Cerebellar cortex (tissue), 1 donor: ENCODE data around the gene KCNIP1.

Experiments used
- DNase-seq: peaks from one replicate; pipeline ENCODE4 v3.0.0-alpha.2; 2015; ENCODE audit warnings: low spot score

KCNIP1 gene

DNA sequence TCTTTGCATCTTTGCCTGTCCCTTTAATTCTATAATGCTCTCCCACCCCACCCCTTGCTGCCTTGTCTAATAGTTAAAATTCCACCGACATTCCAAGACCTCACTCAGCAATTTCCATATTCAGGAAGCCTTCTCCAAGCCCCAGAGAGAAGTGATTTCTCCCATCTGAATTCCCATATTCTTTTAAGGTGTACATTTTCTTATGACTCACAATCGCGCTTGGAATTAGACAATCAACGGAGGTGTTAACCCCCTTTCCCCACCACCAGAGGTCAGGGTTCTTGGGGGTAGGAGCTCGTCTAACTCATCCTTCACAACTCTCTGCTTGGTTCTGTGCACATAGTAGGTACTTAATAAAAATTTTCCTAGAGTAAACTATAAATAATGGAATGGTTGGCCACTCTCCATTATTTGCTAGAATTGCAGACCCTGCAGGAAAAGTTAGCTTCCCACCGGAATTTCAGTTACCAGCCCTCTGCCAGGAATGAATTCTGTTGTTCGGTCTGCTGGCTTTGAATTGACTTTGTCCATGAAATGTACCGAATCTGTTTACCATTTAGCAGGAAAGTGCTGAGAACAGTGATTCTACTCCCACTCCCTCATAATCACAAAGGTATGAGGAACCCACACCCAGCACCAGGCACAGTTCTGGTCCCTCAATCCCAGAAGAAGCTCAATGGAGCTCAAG lies 5.0 kb downstream of the KCNIP1 start:
- DNase-seq = no peak

DNA sequence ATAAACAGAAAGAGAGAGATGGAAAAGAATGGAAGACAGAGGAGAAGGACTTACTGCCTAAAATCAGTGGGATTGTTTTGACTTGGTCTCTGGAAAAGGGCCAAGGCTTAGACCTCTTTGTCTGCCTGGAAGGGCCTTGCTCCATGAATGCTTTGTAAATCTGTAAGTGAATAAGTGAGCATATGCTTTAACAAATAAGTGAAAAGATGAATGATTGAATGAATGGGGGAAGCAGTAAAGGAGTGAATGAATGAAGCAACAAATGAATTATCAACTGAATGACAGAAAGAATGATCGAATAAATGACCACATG lies 5.5 kb downstream of the KCNIP1 start:
- no peak for DNase-seq

DNA sequence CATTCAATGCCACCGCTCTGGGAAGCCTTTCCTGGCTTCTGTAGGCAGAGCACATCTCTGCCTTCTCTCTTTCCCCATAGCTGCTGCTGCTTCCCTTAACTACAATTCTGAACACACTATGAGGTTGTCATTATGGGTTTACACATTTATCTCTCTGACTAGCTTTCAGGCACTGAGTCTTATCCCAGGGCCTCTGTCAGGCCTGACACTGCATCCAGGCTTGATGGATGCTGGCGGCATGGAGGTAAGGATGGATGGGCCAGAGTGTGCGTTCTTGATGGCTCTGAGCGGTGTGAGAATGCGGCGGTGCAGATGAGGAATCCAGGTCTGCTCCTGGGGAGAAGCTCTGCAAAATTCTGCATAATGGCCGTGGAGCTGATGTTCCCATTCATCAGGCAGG lies 6.3 kb downstream of the KCNIP1 start:
- DNase-seq = no peak

DNA sequence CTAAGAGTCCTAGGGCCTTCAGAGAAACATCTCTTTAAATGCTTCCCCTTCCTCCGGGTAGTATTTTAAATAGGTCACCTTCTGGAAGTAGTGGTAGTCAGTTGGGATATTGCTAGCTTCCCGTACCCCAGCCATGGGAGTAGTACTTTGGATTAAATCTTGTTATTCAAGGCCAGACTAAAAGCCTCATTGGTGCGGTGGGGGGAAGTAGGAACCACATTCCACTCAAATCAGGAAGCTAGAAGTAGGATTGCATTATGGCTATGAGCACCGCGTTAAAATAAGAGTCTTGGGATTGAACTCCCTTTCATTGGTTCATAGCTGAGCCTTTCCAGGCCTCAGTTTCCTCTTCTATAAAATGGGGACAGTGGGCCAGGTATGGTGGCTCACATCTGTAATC lies 6.7 kb downstream of the KCNIP1 start:
- DNase-seq = no peak

DNA sequence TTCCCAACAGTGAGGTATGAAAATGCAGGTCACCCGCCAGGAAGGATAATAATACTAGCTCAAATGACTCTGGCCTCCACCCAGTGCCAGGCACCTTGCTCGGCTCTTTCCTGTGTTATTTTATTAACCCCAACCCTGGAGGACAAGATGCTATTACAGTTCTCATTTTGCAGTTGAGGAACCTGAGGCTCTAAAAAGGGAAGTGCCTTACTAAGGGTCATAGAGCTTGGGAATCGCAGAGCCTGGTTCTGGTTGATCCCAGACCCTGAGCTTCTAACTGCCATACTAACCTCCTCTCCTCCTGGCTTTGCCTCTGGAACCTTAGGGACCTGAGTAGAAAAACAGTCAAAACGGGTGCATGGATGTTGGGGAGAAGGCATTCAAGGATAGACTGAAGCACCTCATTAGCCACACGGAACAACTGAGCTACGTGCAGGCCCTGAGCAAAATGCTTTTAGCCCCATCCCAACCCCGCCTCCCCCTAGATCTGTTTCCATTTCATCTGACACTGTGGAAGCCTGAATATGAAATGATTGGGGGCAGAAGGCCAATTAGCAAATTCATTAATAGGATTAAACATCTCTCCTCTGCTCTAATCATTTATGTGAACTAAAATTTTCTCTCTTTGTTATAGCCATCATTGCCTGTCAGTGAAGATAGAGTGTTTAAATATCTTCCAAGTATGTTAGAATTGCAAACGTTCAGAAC lies 7.9 kb downstream of the KCNIP1 start:
- no peak for DNase-seq

DNA sequence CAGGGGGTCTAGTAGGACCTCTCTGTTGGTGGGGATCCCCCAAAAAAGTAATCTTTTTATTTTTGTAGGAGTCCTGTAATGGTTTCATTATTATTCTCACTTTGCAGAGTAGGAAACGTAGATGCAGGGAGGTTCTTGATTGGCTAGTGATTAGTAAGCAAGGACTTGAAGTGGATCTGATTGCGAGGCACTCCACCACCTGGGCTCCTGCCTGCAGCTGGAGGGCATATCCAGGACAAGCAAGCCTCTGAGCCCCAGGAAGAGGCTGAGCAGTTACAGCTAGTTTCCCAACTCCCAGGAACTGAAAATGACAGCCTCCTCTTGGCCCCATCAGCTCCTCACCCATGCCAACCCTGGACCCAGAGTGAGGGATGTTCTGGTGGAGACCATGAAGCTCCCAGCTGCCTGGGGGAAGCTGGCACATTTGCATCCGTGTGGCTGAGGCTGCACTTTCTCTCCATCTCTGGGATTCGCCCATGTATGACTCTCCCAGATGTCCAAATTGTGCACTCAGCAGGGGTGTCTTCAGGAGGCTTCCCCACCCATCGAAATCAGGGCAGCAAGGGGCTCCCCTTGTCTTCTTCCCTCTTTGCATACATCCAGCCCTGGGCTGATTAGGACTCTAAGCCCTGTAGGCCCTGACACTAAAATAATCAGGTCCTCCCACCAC lies 10.2 kb downstream of the KCNIP1 start:
- DNase-seq = no peak

DNA sequence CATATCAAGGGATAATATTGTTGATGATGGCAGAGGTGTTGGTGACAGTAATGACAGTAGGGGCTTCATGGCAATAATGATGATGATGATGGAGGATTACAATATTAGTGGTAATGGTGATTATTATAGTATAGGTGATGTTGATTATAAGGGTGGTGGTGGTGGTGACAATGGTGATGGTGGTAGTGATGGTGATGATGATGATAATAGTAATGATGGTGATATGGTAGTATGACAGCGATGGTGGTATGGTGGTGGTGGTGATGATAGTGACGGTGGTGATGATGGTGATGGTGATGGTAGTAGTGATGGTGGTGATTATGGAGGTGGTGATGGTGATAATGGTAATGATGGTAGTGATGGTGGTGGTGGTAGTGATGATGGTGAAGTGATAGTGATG lies 13.6 kb downstream of the KCNIP1 start:
- no peak for DNase-seq

DNA sequence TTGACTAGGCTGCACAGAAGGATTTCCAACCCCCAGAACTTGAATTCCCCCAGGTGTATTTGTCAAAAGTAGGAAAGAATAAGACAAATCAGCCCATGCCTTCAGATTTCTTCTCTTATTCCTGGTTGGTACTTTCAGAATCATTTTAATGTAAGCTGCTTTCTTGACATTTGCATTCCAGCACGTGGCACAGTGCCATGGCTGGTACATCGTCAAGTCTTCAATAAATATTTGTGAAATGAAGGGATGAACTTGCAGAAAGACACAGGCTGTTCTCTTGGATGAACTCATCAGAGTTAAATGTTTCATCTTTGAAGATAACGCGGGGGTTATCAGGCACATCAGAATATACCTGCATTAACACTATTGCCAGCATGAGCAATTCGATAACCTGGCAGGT lies 14.5 kb downstream of the KCNIP1 start:
- no peak for DNase-seq

DNA sequence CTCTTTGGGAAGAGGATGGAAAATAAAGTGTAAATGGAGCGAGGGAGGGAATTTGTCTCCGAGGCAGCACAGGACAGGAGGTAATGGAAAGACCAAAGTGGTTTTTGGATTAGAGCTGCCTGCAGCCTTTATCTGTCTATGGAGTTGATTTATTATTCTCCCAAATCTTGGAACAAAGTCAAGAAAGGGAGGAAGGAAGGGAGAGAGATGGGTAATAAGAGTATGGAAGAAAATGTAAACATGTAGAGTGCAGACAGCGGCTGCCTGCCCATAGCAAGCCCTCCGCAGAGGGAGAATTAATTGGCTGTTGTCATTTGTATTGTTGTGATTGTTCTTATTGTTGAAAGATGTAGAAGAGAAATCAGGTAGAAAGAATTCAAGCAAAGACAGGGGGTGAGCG lies 15.7 kb downstream of the KCNIP1 start:
- no peak for DNase-seq

DNA sequence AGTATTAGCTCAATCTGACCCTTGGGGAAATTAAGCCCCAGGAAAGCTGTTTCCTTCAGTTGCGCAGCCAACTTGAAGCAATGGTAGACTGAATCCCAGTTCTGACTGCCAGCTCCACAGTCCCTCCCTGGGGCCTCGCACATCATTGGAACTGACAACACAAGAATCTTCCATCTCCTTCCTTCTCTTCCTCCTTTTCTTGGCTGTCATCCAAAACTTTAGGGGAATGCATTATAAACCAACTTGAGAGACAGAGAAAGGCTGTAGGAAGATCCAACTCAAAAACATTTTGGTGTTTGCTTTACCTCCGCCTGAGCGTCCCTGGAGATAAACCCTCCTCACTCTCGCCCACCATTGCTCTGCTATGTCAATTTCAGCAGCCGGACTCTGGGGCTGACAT lies 16.6 kb downstream of the KCNIP1 start:
- no peak for DNase-seq

DNA sequence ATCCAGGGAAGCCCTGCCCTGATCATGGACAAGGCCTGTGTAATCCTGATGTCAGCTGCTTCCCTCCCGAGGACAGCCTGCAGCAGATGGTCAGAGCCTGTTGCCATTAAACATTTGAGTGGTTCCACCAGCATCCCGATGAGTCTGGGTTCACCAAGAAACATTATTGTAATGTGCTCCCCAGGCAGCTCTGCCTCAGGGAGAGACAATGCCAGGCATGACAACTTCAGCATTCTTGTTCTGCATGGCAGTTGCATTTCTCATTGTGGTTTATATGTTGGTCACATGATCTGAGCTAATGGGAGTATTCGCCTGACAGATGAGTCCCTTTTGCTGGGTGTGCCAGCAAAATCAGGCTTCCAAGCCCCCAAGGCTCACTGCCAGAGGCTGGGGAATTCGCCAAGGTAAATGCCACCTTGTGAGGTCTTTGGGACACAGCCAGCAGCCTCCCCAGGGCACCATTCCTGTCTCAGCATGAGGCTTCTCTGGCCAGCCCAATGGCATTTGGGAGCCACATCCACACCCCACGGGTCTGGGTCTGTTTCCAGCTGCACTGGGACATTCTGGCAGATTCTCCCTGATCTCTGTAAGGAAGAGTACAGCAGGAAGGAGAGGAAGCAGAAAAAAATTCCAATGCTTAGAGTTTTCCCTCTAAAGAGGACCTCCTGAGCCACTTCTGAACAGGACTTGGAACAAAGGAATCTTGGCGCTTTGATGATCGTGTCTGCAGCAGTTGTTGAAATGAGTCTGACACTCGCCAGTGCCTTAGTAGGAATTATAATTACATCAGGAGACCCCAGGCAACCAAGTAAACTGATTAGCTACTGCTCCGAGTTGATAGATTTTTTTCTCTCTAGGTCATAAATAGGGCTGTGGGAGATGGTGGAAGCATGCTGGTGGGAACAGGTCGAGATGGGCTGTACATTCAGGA lies 18.7 kb downstream of the KCNIP1 start:
- peak; percentile 81 for DNase-seq

DNA sequence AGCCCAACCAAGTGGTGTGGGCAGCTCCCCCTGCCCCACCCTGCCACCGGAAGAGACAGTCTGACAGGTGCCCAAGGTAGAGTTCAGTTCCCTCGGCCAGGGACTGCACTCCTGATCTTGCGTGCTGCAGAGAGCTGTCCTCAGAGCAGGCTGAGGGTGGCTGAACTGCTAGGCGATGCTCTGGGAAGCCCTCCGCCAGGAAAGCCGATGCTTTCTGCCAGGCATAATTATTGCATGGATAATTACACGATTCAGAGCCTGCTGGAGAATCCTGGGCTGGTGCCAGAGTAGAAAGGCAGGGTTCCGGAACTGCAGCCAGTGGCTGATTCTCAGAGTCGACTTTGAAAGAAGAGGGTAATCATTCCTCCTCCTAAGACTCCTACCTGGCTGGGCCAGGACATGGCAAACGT lies 19.3 kb downstream of the KCNIP1 start:
- DNase-seq = peak; percentile 72

DNA sequence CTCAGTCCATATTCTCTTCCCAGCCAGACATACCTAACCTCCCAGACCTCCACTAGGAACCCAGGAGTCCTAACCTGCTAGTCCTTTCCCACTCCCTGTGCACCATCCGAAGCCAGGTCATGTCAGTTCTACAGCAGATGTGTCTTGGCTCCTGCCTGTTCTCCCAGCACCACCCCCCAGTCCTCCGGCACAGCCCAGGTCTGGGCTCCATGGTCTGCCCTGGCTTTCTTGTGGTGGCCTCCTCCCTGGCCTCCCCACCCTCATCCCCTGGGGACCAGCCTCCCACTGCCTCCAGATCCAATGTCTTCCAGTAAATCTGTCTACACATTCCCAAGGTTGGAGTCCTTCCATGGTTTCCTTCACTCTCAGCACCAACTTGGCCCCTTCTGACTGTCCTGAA lies 20.0 kb downstream of the KCNIP1 start:
- no peak for DNase-seq

DNA sequence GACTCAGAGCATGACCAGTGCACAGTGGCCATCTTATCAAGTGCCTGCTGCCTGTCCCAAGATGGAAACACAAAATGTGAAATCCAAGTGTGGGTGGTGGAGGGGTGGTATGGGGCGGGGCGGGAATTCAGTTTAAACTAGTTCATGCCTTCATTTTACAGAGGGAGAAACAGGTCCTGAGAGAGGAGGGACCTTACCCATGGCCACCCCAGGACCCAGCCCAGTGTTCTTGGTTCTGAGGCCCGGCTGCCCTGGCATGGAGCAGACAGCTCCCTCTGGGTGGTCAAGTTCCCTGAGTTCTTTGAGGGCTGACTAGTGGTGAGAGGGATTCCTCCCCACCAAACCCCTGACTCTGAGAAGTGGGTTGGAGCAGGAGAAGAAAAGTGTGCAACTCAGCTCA lies 20.8 kb downstream of the KCNIP1 start:
- DNase-seq = no peak

DNA sequence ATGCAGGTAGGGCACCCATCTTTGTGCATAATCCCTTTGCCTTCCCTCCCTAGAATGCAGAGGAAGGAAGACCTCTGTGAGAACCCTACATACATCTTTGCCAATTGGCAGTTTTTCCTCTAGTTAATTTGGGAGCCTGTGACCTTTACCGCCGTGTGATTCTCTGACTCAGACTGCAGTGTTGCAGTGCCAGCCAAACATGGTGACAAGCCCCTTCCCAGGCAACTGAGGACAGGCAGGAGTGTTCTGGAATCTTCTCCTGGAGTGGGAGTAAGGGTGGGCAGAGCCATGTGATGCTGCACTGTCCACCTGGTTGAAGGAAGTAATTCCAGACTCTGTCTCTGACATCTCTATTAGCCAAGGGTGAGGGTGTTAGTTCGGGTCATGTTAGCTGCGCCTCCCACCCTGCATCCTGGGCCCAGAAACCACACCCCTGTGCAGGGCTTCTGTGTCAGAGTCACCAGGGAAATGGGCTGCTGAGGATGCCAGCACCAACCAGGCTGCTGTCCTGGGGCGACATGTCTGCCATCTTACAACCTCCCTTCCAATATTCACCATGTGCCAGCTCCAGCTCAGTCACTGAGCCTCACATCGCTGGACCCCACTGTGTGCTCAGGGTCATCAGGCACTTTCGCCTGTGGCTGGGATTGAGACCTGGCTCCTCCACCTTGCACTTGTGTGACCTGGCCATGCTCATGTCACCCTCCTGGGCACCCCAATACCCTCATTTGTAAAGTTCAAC lies 21.8 kb downstream of the KCNIP1 start:
- no peak for DNase-seq

DNA sequence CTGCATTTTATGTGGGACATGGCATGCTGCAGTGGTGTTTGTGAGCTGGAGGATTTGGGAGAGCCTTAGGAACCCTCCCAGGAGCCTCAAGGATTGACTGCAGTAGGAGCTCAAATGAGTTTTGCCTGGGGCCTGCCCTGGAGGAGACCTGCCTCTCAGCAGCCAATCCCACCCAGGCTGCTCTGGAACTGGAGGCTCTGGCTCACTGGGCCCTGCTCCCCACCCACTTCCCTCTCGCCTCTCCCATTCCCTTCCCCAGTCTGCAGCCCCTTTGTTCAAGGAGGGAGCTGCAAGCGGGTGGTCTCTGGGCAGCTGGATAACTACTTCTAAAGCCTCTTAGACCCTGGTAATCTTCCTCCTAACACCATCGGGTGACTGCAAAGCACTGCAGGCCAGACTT lies 24.2 kb downstream of the KCNIP1 start:
- DNase-seq = no peak

DNA sequence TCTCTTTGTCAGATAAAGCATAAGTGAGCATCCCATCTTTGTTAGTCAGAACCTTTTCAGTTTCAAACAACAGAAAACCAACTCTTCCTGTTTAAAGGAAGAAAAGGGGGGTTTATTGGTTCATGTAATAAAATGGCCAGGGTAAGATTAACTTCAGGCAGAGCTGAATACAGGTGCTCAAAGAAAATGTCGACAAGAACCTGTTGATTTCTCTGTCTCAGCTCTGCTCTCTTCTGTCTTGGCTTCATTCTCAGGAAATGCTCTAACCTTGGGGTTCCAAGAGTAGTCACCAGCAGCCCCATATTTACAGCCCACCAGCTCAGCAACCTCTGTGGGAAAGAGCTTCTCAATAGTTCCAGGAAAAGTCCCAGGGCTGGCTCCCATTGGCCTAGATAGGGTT lies 25.2 kb downstream of the KCNIP1 start:
- DNase-seq = no peak

DNA sequence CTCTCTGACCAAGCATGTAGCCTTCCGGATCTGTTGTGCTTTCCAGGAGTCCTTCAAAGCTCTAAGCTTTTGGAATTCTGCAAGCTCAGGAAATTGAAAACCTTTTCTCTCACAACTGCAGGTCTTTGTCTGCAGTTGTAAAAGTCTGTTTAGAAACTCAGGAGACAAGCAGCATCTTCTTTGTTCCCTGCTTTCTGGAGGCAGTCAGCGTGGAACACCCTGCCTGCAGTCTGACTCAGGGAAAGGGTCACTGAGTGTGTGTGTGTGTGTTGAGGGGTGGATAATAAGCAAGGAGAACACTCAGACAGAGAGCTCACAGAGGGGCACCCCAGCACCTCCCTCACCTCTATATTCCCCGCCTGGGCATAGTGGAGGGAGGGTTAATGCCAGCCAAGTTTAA lies 29.1 kb downstream of the KCNIP1 start:
- no peak for DNase-seq

DNA sequence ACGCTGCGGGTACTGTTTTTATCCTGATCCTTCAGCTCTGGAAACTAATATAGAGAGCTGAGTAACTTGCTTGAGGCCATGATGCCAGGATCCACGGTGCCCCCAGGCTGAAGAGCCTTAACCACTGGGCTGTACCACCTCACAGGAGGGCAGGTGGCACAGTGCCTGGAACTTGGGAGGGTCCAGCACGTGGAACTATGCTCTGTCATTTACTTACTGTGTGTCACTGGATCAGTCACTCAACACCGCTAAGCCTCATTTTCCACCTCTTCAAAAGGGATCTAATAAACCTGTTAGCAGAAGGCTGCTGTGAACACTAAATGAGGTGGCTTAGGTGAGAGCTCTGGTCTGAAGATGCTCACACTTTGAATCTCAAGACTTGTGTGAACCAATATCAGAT lies 29.6 kb downstream of the KCNIP1 start:
- DNase-seq = no peak

DNA sequence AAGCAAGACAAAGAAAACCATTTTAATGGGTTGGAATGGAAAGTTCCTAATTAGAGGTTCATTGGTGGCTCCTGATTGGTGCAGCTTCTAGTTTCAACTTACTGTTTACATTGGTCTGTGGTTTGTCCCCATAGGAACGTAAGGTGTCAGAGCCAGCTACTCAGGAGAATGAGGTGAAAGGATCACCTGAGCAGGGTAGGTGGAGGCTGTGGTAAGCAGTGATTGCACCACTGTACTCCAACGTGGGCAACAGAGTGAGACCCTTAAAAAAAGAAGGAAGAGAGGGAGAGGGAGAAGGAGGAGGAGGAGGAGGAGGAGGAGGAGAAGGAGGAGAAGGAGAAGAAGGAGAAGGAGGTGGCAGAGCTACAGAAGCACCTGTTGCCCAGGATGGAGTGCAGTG lies 30.4 kb downstream of the KCNIP1 start:
- DNase-seq = no peak

DNA sequence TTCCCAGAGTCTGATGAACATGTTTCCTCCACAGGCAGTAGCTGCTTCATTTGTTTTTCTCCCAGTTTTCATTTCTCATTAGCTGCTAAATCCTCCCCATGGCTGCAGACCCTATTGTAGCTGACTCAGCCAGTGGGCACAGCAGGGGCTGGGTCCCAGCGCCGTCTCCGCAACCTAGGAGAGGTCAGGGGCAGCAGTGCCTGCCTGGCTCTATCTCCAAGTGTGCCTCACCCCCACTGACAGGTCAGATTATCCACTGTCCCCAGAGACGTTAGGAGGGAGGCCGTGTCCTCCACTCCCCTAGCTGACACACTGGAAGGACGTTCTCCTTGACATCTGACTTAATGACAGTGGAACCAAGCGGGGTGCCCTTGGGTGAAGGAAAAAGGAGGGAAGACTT lies 31.1 kb downstream of the KCNIP1 start:
- DNase-seq = no peak

DNA sequence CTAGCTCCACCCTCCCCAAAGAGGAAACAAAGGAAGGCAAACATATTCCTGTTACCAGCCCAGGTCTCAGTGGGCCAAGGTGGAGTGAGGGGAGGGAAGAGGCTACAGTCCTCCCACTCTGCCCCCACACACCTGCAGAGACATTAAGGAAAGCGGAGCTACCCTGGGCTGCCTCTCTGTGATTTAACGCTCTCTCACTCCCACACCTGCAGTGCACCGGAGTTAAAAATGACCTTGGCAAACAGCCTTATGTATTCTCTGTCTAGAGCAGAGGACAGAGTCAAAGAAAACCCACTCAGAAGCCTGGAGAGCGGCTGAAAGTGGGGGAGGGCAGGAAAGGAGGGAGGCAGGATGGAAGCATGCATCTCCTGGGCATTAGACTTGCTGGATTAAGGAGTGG lies 32.7 kb downstream of the KCNIP1 start:
- no peak for DNase-seq
